Breast epithelium (tissue), 4 donors: Measurements from ENCODE around the gene SDE2. TPM values are rescaled to one million over a fixed set of nuclear protein-coding genes. Genes with fewer than 3 reads are reported as not detected.

Experiments
- DNase-seq, 2 donors: peaks; one replicate each; pipeline ENCODE4 v3.0.0-alpha.2; 2019; ENCODE audit warnings: low spot score in 2 of 2
- H3K27ac ChIP-seq, 2 donors: fragments of 200-600 bp; sonication (generic) in 1 of 2; one replicate each; pipeline ENCODE4 v1.5.1; 2016 to 2019; ENCODE audit warnings: mild to moderate bottlenecking in 1 of 2
- H3K27me3 ChIP-seq, 2 donors: fragments of 200-600 bp; sonication (generic) in 1 of 2; one replicate each; pipeline versions ENCODE4 v1.5.1 to v1.6.0; 2017 to 2019; ENCODE audit warnings: control low read depth in 1 of 2, mild to moderate bottlenecking in 1 of 2
- H3K36me3 ChIP-seq: fragments of 200-600 bp; one replicate; pipeline ENCODE4 v1.5.1; 2019
- H3K4me1 ChIP-seq, 2 donors: fragments of 200-600 bp; sonication (generic); one replicate each; pipeline ENCODE4 v1.5.1; 2016 to 2019; ENCODE audit warnings: control low read depth in 1 of 2
- H3K4me3 ChIP-seq, 3 donors: fragments of 200-600 bp; sonication (generic); 1 replicate in 2 of 3; 2 replicates in 1 of 3; pipeline ENCODE4 v1.5.1; 2016 to 2019; ENCODE audit warnings: mild to moderate bottlenecking in 3 of 3, moderate library complexity in 2 of 3
- H3K9me3 ChIP-seq, 2 donors: fragments of 200-600 bp; sonication (generic) in 1 of 2; one replicate each; pipeline ENCODE4 v1.5.1; 2016 to 2019; ENCODE audit warnings: control low read depth in 1 of 2
- POLR2A ChIP-seq: fragments of 450-650 bp; IDR thresholded peaks from one replicate; pipeline ENCODE4 v1.6.1; 2016; ENCODE audit warnings: antibody characterized with exemption, mild to moderate bottlenecking, moderate library complexity
- POLR2AphosphoS5 ChIP-seq, 3 donors: sonication (generic); formaldehyde crosslinking; IDR thresholded peaks; one replicate each; pipeline ENCODE4 v1.6.1; 2017; ENCODE audit warnings: antibody characterized with exemption in 3 of 3
- intact Hi-C: fragments of 100-400 bp; cut with DNase I; formaldehyde crosslinking; loops from one replicate; pipeline ENCODE4 v1.15.1; 2023; ENCODE audit warnings: low total_unique reads
- total RNA-seq, 3 donors: library from RNA; depleted of rRNA; stranded (reverse); fragments of >200 nt; gene quantifications; one replicate each; pipeline ENCODE4 v1.1.0, GENCODE V29; 2016
- TF ChIP-seq, protein P1 (sequence below), 3 donors: fragments of 450-650 bp; IDR thresholded peaks; one replicate each; pipeline ENCODE4 v1.5.1; 2016 to 2017; ENCODE audit warnings: antibody characterized with exemption in 3 of 3, mild to moderate bottlenecking in 3 of 3, moderate library complexity in 3 of 3

The SDE2 gene
- total RNA-seq, 3 donors from 2014 or later: 17.6 to 25.3 (median 22.0) TPM

DNA sequence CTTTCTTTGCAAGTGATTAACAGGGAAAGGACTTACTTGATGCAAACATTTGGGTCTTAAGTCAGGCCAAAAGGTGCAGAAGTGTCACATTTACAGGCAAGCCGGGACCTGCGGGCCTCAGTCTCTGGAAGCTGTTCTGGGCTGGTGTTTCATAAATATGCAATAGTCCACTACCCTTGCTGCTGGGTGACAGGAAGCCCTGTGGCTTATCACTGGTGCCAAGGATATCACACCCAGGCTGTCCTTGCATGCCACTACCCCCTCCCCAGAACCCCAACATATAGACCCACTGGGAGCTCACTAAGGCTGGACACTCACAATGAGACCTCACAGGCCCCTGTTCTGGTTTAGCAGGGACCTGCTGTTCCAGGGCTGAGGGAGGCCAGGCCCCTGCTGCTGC lies 54.8 kb downstream of the SDE2 start:
- no peak for DNase-seq
- Histone ChIP-seq H3K27me3 (no peaks in the 10 kb centered on the region), H3K4me3 (no peak overlapping the region), H3K9me3 (no peaks in the 10 kb centered on the region), H3K27ac (no peak overlapping the region), H3K36me3 (no peaks in the 10 kb centered on the region), H3K4me1 (peaks cover 10 to 11% of the 10 kb centered on the region in 2 donors)
- TF ChIP-seq POLR2A: no peak
- TF ChIP-seq, protein P1, sequence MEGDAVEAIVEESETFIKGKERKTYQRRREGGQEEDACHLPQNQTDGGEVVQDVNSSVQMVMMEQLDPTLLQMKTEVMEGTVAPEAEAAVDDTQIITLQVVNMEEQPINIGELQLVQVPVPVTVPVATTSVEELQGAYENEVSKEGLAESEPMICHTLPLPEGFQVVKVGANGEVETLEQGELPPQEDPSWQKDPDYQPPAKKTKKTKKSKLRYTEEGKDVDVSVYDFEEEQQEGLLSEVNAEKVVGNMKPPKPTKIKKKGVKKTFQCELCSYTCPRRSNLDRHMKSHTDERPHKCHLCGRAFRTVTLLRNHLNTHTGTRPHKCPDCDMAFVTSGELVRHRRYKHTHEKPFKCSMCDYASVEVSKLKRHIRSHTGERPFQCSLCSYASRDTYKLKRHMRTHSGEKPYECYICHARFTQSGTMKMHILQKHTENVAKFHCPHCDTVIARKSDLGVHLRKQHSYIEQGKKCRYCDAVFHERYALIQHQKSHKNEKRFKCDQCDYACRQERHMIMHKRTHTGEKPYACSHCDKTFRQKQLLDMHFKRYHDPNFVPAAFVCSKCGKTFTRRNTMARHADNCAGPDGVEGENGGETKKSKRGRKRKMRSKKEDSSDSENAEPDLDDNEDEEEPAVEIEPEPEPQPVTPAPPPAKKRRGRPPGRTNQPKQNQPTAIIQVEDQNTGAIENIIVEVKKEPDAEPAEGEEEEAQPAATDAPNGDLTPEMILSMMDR (IDR thresholded peaks at IDR 0.05): no peak
- no peak for TF ChIP-seq POLR2AphosphoS5 (IDR thresholded peaks at IDR 0.05)
- intact Hi-C loops: no loop called here

DNA sequence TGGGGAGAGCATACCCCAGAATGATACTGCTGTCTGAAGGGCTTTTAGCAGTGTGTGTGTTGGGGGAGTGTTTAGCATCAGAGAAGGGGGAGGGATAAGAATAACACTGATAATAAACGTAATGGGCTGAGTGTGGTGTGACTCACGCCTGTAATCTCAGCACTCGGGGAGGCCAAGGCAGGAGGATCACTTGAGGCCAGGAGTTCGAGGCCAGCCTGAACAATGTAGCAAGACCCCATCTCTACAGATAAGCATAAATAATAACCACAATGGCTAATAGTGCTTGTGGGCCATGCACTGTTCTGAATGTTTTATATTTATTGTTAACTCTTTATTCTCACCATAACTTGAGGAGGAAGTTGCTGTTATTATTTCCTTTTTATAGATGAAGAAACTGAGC lies 55.6 kb downstream of the SDE2 start:
- Histone ChIP-seq H3K27me3 (no peaks in the 10 kb centered on the region), H3K4me3 (no peak overlapping the region), H3K9me3 (no peaks in the 10 kb centered on the region), H3K27ac (no peak overlapping the region), H3K36me3 (no peaks in the 10 kb centered on the region), H3K4me1 (peaks cover 10 to 11% of the 10 kb centered on the region in 2 donors)
- no peak for TF ChIP-seq POLR2A
- TF ChIP-seq, protein P1 (IDR thresholded peaks at IDR 0.05): no peak
- no peak for TF ChIP-seq POLR2AphosphoS5 (IDR thresholded peaks at IDR 0.05)
- no peak for DNase-seq
- intact Hi-C loops: no loop called here

DNA sequence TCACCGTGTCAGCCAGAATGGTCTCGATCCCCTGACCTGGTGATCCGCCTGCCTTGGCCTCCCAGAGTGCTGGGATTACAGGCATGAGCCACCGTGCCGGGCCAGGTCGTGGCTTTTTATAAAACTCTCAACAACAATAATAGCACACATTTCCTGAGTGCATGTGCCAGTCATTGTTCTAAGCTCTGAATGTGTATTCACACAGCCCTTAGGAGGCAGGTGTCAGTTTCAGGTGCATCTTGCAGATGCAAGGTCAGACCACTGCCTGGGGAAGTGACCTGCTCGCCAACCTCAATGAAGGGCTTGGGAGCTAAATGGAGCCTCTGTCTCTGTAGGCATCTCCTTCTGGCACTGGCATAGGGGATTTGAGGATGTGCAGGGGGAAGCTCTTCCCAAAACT lies 56.6 kb downstream of the SDE2 start:
- Histone ChIP-seq H3K27me3 (no peaks in the 10 kb centered on the region), H3K36me3 (no peaks in the 10 kb centered on the region), H3K27ac (no peak overlapping the region), H3K4me3 (no peak overlapping the region), H3K9me3 (no peaks in the 10 kb centered on the region), H3K4me1 (peaks cover 10 to 11% of the 10 kb centered on the region in 2 donors)
- intact Hi-C loops: no loop called here
- TF ChIP-seq, protein P1 (IDR thresholded peaks at IDR 0.05): no peak
- TF ChIP-seq POLR2A (no peak), POLR2AphosphoS5 (IDR thresholded peaks at IDR 0.05) (no peak)
- DNase-seq: no peak

DNA sequence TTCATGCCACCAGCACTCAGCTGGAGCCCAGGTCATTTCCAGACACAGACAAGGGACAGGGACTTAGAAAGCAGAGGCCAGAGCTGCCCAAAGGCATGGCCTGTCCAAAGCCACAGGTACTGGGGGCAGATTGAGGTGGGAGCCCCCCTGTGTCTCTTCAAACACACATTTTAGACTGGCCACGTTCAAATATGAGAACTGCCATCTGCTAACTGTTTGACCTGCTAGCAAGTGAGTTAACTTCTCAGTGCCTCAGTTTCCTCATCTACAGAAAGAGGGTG lies 57.3 kb downstream of the SDE2 start:
- intact Hi-C loops: no loop called here
- H3K4me3 ChIP-seq: no peak overlapping the region
- H3K36me3 ChIP-seq: no peaks in the 10 kb centered on the region
- H3K27me3 ChIP-seq: no peaks in the 10 kb centered on the region
- peaks cover 10 to 11% of the 10 kb centered on the region in 2 donors for H3K4me1 ChIP-seq
- H3K27ac ChIP-seq: peak overlapping the region in 1 of 2 donors; percentile 35
- TF ChIP-seq POLR2A (no peak), POLR2AphosphoS5 (IDR thresholded peaks at IDR 0.05) (no peak)
- TF ChIP-seq, protein P1 (IDR thresholded peaks at IDR 0.05): no peak
- H3K9me3 ChIP-seq: no peaks in the 10 kb centered on the region
- no peak for DNase-seq

DNA sequence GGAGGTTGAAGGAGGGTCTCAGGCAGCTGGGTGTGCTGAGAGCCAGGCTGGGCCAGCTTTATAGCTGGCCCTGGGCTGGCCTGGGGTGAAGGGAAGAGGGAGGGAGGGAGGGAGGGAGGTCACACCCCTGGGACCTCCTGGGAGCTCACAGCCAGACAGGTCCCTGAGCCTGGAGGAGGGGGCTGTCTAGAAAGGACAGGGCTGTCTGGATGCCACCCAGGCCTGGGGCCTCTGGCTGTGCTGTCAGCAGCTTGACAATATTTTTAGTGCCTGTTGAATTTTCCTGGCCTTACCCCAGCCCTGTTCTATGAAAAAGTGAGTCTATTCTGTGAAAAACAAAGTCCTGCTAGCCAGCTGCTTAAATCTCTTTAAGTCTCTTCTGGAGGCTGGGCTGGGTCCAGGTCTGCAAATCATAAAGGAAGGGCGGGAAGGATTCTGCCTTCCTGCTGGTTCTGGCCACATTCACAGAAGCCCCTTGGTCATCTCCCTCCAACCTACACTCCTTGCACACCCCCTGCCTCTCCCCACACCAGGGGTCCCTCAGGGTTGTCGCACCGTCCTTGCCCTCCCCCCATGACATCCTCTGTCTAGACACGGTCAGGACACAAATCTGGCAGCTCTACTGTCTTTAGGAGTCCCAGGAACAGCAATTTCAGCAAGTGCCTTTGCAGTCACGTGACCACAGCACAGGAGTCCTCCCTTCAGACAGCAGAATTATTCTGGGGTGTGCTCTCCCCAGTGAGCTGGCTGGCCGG lies 57.8 kb downstream of the SDE2 start, which contains the start of gene LEFTY2:
Gene LEFTY2 (minus strand): TSS at position 34 of the 755 bp plus-strand sequence. CDS start 80 bp downstream, outside the sequence.
- intact Hi-C loops: no loop called here
- peak within 1 kb of the TSS in 1 of 3 donors; percentile 11 for H3K4me3 ChIP-seq
- DNase-seq: no peak
- TF ChIP-seq POLR2A: no peak
- TF ChIP-seq, protein P1 (IDR thresholded peaks at IDR 0.05): no peak
- no peak for TF ChIP-seq POLR2AphosphoS5 (IDR thresholded peaks at IDR 0.05)
- H3K9me3 ChIP-seq: no peaks in the 10 kb centered on the region
- peak within 1 kb of the TSS in 1 of 2 donors; percentile 35 for H3K27ac ChIP-seq
- H3K4me1 ChIP-seq: peaks cover 11 to 13% of the 10 kb centered on the region in 2 donors
- no peaks in the 10 kb centered on the region for H3K36me3 ChIP-seq
- no peaks in the 10 kb centered on the region for H3K27me3 ChIP-seq
